Epithelial cell of prostate (primary cell): Measurements from ENCODE around the gene SH3RF1.
A peak's percentile ranks its signal among the peaks of the same experiment; 100 is the strongest.
"Not testable (repeated sequence)": the region's sequence is repeated elsewhere in the genome, so short reads cannot be mapped to it uniquely, and the experiment has no call there.

Source experiments
- DNase-seq: peaks from one replicate; pipeline ENCODE4 v3.0.0-alpha.2; 2011; ENCODE audit warnings: low read depth, low spot score
- H3K27ac ChIP-seq: fragments of 450-650 bp; 2 replicates; pipeline ENCODE4 v1.5.1; 2017; ENCODE audit warnings: mild to moderate bottlenecking

SH3RF1 gene

DNA sequence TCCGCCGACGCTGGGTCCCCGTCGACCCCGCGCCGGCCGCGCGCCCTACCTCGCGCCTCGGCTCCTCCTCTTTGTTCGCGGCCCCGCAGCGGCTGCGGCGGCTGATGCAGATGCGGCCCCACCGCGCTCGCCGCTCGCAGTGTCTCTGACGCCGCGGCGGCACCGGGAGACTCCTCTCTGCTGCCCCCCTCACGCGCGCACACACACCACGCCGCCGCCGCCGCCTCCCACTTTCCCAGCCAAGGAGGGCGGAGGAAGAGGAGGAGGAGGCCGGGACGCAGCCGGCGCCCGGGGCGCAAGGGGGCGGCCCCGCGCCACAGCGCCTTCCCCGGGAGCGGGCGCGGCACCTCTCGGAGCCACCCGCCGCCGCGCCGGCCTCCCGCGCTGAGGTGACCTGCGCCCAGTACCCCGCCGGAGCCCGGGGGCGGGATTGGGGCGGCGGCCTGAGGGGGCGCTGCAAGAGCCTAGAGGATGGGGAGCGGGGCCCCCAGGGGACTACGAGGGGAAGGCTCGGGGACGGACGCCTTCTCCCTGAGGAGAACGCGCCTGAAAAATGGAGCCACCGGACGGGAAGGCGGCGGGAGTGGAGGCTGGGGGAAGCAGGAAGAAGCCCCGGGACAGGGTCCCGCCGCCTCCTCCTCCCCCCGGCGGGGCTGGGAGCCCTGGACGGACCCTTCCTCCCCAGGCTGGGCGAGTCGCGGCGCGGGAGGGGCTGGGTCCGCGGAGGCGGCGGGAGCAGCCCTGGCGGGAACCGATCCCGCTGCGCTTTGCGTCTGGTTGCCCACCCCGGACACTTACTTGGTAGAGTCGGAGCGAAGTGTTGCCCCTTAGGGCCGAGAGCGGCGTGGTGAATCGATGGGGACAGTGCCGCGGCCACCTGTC is at the start of gene SH3RF1:
Gene SH3RF1 (minus strand): TSS at position 147 of the 882 bp plus-strand sequence. CDS start 1,744 bp downstream, outside the sequence.
- DNase-seq: no peak
- H3K27ac ChIP-seq: peak within 1 kb of the TSS; percentile 85

DNA sequence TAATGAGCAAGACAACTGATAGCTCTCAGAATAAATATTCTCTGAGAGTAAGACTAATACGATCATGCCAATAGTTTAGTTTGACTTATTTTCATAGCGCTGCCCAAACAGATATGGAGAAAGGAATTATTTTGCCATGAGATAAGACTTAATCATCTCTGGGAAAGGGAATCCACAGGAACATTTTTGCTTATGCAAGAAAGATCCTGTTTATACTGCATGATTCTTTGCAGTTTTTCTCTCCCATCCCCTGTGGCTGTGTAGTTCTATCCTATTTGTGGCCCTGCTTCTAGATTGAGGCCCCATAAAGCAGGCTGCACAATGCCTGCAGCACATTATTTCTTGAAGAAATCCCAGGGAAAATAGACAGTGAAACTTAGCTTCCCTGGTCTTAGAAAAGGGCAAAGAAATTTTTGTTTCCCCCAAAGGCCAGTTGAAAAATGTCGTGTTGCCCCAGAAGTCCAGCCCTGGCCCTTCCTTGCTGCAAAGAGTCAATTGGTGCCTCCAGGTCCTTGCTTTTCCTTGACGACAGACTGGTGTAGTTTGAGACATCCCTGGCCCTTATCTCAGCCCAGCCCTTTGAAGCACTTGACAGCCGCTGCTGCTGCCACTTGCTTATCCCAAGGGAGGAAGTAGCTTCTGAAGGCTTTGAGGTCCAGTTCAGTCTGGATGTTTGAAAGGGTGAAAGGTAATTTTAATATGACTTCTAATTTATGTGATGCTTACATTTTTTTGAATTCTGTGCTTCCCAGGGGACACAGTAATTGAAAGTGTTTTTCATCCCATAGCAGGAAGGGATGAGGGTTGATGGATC is 45.0 kb upstream of the SH3RF1 start:
- peak overlapping the region; percentile 34 for H3K27ac ChIP-seq
- DNase-seq: no peak

DNA sequence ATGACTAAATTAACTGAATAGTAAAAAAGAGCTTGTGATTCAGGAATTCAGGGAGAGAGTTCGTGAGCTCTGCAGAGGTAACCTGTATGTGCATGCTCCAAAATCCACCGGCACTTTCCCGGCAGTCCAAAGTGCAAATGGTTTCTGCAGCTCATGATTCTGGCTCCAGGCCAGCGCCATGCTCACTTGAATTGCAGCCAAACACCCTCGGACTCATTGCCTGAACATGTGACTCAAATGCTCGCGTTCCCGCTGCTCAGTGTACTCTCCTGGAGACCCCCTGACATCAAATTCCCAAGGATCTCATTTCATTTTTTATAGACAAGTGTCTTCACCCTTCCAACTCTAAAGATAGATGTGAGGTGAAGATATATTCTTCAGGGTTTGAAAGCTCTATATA is 44.1 kb upstream of the SH3RF1 start:
- DNase-seq: peak; percentile 66
- peak overlapping the region; percentile 34 for H3K27ac ChIP-seq

DNA sequence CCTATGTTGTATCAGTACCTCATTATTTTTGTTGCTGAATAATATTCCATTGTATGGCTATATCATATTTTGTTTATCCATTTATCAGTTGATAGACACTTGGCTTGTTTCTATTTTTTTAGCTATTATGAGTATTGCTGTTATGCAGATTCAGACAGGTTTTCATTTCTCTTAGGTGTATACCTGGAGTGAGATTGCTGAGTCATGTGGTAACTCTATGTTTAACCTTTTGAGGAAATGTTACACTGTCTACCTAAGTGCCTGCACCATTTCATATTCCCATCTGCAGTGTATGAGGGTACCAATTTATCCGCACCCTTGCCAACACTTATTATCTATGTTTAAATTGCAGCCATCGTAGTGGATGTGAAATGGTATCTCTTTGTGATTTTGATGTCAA is 43.0 kb upstream of the SH3RF1 start:
- DNase-seq: peak; percentile 27

DNA sequence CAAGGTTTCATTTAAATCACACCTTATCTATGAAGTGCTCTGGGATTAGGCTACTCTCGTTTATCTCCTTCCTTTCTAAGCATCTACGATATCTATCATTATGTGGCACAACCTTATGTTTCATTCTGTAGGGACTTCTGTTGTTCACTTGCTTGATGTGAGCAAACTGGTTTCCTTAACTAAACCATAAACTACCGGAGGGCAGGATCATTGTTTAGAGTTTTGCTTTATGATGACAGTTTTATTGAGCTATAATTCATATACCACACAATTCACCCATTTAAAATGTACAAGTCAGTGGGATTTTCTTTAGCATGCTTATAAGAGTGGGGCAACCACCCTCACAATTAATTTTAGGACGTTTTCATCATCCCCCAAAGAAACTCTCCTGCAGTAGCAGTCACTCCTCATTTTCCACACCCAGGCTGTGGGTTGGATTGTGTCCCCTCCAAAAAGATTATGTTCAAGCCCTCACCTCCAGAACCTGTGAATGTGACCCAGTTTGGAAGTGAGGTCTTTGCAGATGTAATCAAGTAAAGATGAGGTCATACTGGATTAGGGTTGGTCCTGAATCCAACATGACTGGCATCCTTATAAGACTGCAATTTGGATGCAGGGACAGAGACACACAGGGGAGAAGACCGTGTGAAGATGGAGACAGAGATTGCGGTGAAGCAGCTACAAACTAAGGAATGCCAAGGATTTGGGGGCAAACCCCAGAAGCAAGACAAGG is 42.1 kb upstream of the SH3RF1 start:
- H3K27ac ChIP-seq: no peak overlapping the region
- peak; percentile 52 for DNase-seq

More for the DNA sequence above, 43.0 kb upstream of the SH3RF1 start:
- H3K27ac ChIP-seq: no peak overlapping the region

- H3K27ac ChIP-seq: no peak overlapping the region
- DNase-seq: no peak
Measured at GRCh38 chr4:169311643-169312365, 41.0 kb upstream of the SH3RF1 start.

DNA sequence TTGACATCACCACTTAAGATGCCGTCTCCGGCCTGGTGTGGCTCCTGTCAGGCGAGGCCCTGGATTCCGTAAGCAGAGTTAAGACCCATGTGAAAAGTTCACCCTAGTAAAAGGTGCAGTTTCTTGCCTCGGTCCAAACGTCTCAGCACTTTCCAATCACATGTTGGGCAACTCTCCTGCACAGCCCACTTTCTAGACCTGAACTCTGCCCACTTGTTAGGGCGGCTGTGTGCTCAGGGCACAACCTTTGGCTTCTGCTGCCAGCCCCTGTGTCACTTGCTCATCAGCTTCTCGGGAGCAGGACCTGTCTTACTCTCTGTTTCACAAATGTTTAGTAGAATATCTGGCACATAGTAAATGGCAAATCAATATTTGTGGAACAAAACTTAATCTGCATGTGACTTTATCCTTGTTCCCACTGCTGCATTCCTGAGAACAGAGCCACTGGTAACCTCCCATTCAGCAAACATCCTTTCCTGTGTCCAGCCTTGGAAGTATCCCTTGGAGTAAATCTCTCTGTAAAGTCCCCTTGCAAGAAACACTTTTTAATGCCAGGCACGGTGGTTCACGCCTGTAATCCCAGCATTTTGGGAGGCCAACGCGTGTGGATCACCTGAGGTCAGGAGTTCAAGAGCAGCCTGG is 38.7 kb upstream of the SH3RF1 start:
- H3K27ac ChIP-seq: no peak overlapping the region
- no peak for DNase-seq

GRCh38 chr4:169307576-169307975 is 36.8 kb upstream of the SH3RF1 start:
- peak overlapping the region; percentile 65 for H3K27ac ChIP-seq
- peak; percentile 50 for DNase-seq

DNA sequence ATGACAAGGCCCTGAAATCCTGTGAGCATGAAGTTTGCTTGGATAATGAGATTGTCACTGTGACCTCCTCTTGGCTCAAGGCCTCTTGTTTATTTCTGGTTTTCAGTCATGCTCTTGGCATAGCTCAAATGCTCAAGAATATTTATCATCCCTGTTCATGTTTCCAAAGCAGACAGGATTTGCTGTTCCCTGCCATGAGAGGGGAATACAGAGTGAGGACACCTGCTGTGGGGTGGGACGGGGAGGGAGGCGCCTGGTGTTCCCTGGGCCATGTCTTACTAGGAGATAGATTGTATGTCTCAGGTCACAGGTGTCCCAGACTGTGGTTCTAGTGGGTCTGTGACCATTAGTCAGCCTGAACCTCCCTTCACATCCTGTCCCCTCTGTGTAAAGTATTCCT is 34.9 kb upstream of the SH3RF1 start:
- no peak for DNase-seq
- H3K27ac ChIP-seq: no peak overlapping the region

DNA sequence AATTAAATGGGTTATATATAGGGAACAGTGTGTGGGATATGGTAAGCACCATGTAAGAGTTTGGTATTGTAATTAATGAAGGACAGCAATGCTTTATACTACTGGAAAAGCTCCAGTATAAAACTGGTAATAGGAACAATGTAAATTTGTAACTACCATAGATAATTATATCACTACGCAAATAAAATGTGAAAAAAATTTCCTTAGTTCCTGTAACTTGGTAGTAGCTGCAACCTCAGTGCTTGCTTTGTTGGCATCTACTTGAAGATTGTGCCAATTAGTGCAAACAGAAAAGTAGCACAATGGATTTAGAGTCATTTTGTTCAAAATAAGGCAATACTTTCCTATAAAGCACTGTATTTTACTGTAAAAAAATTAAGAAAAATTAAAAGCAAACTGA is 34.4 kb upstream of the SH3RF1 start:
- H3K27ac ChIP-seq: no peak overlapping the region
- no peak for DNase-seq

DNA sequence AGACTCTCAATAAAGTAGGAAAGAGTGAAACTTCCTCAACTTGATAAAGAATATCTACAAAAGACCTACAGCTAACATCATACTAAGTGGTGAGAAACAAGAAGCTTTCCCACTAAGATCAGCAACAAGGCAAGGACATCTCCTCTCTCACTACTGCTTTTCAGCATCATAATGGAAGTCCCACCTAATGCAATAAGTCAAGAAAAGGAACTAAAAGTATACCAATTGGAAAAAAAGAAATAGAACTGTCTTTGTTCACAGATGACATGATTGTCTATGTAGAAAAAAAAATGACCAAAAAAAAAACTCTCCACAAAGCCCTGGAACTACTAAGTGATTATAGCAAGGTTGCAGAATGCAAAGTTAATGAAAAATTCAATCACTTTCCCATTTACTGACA is 25.1 kb upstream of the SH3RF1 start:
- DNase-seq: no peak
- H3K27ac ChIP-seq: no peak overlapping the region

- no peak for DNase-seq
- no peak overlapping the region for H3K27ac ChIP-seq
Measured at GRCh38 chr4:169293343-169294176, 22.8 kb upstream of the SH3RF1 start.

GRCh38 chr4:169287983-169288382 is 17.2 kb upstream of the SH3RF1 start:
- H3K27ac ChIP-seq: peak overlapping the region; percentile 6
- not testable (repeated sequence) for DNase-seq

DNA sequence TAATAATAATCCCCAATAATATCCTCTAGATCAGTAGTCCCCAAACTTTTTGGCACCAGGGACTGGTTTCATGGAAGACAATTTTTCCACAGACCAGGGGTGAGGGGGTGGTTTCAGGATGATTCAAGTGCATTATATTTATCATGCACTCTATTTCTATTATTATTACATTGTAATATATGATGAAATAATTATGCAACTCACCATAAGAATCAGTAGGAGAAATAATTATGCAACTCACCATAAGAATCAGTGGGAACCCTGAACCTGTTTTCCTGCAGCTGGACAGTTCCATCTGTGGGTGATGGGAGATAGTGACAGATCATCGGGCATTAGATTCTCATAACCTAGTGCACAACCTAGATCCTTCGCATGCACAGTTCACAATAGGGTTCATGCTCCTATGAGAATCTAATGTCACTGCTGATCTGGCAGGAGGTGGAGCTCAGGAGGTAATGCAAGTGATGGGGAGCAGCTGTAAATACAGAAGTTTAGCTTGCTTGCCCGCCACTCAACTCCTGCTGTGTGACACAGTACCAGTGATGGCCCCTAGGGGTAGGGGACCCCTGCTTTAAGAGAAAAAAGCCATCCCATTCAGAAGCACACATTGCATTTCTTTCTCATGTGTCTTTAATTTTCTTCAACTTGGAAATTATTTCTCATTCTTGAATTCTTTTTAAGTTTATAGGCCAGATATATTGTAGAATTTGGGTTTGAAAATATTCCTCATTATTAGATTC is 16.0 kb upstream of the SH3RF1 start:
- H3K27ac ChIP-seq: peak overlapping the region; percentile 6
- no peak for DNase-seq

- peak; percentile 78 for DNase-seq
- peak overlapping the region; percentile 89 for H3K27ac ChIP-seq
Measured at GRCh38 chr4:169283114-169283509, 12.4 kb upstream of the SH3RF1 start.

- DNase-seq: peak; percentile 58
- peak overlapping the region; percentile 89 for H3K27ac ChIP-seq
Measured at GRCh38 chr4:169282429-169283113, 11.8 kb upstream of the SH3RF1 start.

- no peak for DNase-seq
- H3K27ac ChIP-seq: no peak overlapping the region
Measured at GRCh38 chr4:169279108-169279507, 8.4 kb upstream of the SH3RF1 start.
